KMS-11 (cell line): ENCODE data around the gene PAK2.

Experiments
- H2AFZ ChIP-seq: fragments of 200-600 bp; sonication (generic); 2 replicates; pipeline ENCODE4 v1.6.1; 2016; ENCODE audit warnings: antibody characterized with exemption, mixed run types, low read depth
- H3K27ac ChIP-seq: fragments of 200-600 bp; sonication (generic); 2 replicates; pipeline ENCODE4 v1.6.1; 2016; ENCODE audit warnings: mild to moderate bottlenecking, mixed run types
- H3K27me3 ChIP-seq: fragments of 200-600 bp; sonication (generic); 2 replicates; pipeline ENCODE4 v1.6.1; 2017; ENCODE audit warnings: mild to moderate bottlenecking, low read depth, mixed run types, moderate library complexity; ENCODE audit not compliant: insufficient read depth
- H3K36me3 ChIP-seq: fragments of 200-600 bp; sonication (generic); 2 replicates; pipeline ENCODE4 v1.6.1; 2017; ENCODE audit warnings: mild to moderate bottlenecking, mixed run types; ENCODE audit not compliant: insufficient read depth
- H3K4me1 ChIP-seq: fragments of 200-600 bp; sonication (generic); 2 replicates; pipeline ENCODE4 v1.6.1; 2016; ENCODE audit warnings: mild to moderate bottlenecking, low read depth, mixed run types; ENCODE audit not compliant: poor library complexity, severe bottlenecking
- H3K4me2 ChIP-seq: fragments of 200-600 bp; sonication (generic); 2 replicates; pipeline ENCODE4 v1.7.0; 2016; ENCODE audit warnings: mild to moderate bottlenecking, mixed run types
- H3K4me3 ChIP-seq: fragments of 200-600 bp; sonication (generic); IDR thresholded peaks from 2 replicates; pipeline ENCODE4 v1.6.1; 2017; ENCODE audit warnings: low read depth, low read length, mixed read lengths; ENCODE audit not compliant: insufficient read depth
- H3K79me2 ChIP-seq: fragments of 200-600 bp; sonication (generic); 2 replicates; pipeline ENCODE4 v1.6.1; 2016; ENCODE audit warnings: low read depth, mixed run types; ENCODE audit not compliant: insufficient read depth
- H3K9ac ChIP-seq: fragments of 200-600 bp; sonication (generic); 2 replicates; pipeline ENCODE4 v1.6.1; 2016; ENCODE audit warnings: mild to moderate bottlenecking, mixed run types
- H4K20me1 ChIP-seq: fragments of 200-600 bp; sonication (generic); 2 replicates; pipeline ENCODE4 v1.6.1; 2016; ENCODE audit warnings: mild to moderate bottlenecking, mixed run types; ENCODE audit not compliant: insufficient read depth
- TF ChIP-seq, protein P1 (sequence below): fragments of 200-600 bp; sonication (generic); conservative IDR thresholded peaks from 2 replicates; pipeline ENCODE4 v1.6.1; 2017; ENCODE audit warnings: low read depth, mild to moderate bottlenecking, antibody characterized with exemption, low read length, moderate library complexity, mixed read lengths

PAK2 gene

DNA sequence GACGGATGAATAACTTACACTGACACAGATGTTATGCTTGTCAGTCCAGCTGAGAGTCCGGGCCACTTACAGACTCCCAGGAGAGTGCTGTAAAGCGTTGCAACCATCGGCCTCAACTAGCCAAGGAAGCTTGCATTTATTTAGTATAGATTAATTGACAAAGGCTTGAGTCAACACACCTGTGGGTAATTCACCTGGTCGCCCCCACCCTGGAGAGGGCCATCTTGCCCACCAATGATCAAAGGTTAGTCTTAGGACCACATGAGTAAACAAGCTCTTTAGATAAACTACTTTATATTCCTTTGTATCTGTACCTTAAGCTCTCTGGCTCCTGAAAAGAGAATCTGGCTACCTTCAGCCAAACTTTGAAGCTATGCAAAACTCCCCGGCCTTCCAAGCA is 51.0 kb downstream of the PAK2 start:
- Histone ChIP-seq H3K9ac (no peak overlapping the region), H3K27me3 (no peaks in the 10 kb centered on the region), H4K20me1 (no peaks in the 10 kb centered on the region), H3K36me3 (no peaks in the 10 kb centered on the region; the same call in 1 of the 2 replicates), H3K79me2 (peaks cover 48% of the 10 kb centered on the region), H3K4me3 (no peak overlapping the region), H3K27ac (no peak overlapping the region), H3K4me2 (no peak overlapping the region), H3K4me1 (no peaks in the 10 kb centered on the region), H2AFZ (no peak overlapping the region)
- TF ChIP-seq, protein P1, sequence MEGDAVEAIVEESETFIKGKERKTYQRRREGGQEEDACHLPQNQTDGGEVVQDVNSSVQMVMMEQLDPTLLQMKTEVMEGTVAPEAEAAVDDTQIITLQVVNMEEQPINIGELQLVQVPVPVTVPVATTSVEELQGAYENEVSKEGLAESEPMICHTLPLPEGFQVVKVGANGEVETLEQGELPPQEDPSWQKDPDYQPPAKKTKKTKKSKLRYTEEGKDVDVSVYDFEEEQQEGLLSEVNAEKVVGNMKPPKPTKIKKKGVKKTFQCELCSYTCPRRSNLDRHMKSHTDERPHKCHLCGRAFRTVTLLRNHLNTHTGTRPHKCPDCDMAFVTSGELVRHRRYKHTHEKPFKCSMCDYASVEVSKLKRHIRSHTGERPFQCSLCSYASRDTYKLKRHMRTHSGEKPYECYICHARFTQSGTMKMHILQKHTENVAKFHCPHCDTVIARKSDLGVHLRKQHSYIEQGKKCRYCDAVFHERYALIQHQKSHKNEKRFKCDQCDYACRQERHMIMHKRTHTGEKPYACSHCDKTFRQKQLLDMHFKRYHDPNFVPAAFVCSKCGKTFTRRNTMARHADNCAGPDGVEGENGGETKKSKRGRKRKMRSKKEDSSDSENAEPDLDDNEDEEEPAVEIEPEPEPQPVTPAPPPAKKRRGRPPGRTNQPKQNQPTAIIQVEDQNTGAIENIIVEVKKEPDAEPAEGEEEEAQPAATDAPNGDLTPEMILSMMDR: no peak

DNA sequence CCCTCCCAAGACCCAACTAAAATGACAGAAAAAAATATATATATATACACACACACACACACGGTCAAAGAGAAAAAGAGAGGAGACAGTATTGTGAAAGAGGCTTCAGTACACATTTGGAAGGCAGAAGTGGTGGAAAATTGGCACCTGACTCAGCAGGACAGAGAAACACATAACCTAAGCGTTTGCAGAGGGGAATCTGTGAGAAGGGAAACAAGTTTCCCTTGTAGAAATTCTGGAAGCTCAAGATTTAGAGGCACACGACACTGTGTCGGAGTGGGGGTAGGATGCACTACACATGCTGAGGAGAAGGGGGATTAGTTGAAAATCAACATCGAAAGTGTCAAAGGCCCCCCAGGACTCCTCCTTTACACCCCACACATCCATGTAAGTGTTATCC is 53.1 kb downstream of the PAK2 start:
- no peak overlapping the region for H3K9ac ChIP-seq
- H3K27ac ChIP-seq: no peak overlapping the region

DNA sequence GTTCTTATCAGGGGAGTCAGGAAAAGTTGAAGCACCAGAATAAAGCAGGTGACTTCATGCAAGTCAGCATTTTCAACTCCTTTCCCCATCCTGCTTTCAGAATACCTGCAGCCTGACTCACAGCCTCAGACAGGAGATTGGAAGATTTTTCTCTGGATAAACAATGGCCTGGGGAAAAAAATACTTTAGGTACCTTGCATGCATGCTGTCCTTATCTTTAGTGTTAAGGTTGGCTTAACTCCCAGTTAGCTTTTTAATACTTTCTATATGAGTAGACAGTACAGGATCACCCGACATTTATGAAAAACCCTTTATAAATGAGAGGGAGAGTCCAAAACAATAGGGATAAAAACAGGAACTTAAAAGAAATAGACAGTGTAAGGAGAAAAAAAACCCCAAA is 53.6 kb downstream of the PAK2 start:
- Histone ChIP-seq H3K4me3 (no peak overlapping the region), H3K4me1 (no peaks in the 10 kb centered on the region), H3K4me2 (no peak overlapping the region), H3K27me3 (no peaks in the 10 kb centered on the region), H3K36me3 (no peaks in the 10 kb centered on the region; the same call in 1 of the 2 replicates), H3K79me2 (peaks cover 28% of the 10 kb centered on the region; the same call in 1 of the 2 replicates), H2AFZ (no peak overlapping the region), H3K27ac (no peak overlapping the region), H4K20me1 (no peaks in the 10 kb centered on the region), H3K9ac (no peak overlapping the region)
- TF ChIP-seq, protein P1: no peak

More for the DNA sequence above, 53.1 kb downstream of the PAK2 start:
- no peaks in the 10 kb centered on the region for H3K4me1 ChIP-seq
- H3K79me2 ChIP-seq: peaks cover 32% of the 10 kb centered on the region; the same call in 1 of the 2 replicates
- no peak overlapping the region for H3K4me2 ChIP-seq
- TF ChIP-seq, protein P1: no peak
- H3K36me3 ChIP-seq: no peaks in the 10 kb centered on the region; the same call in 1 of the 2 replicates
- no peaks in the 10 kb centered on the region for H4K20me1 ChIP-seq
- H3K4me3 ChIP-seq: no peak overlapping the region
- no peak overlapping the region for H2AFZ ChIP-seq
- H3K27me3 ChIP-seq: no peaks in the 10 kb centered on the region

DNA sequence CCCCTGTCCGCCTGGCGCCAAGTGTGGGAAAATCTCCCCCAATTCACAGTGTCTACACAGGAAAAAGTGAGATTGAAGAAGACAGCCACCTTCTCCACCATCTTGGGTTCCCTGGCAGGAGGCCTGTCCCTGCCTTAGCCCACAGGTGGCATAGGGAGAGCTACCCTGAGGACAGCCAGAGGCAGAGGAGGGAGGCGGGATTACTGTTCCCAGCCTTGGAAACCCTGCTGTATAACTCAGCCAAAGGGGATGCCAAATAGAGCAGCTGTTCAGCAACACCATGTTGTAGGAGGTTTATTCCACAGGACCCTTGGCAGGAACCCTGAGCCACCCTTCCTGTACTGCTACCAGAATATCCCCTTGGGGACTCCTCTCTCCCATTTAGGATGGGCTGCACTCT is 54.8 kb downstream of the PAK2 start:
- peaks cover 28% of the 10 kb centered on the region; the same call in 1 of the 2 replicates for H3K79me2 ChIP-seq
- no peaks in the 10 kb centered on the region for H3K27me3 ChIP-seq
- H3K27ac ChIP-seq: no peak overlapping the region
- no peak overlapping the region for H3K4me3 ChIP-seq
- H2AFZ ChIP-seq: no peak overlapping the region
- TF ChIP-seq, protein P1: no peak
- no peak overlapping the region for H3K9ac ChIP-seq
- no peak overlapping the region for H3K4me2 ChIP-seq
- no peaks in the 10 kb centered on the region; the same call in 1 of the 2 replicates for H3K36me3 ChIP-seq
- H4K20me1 ChIP-seq: no peaks in the 10 kb centered on the region
- H3K4me1 ChIP-seq: no peaks in the 10 kb centered on the region
